H1 (cell line): ENCODE results near the gene HIVEP2. TPM values are rescaled to one million over a fixed set of nuclear protein-coding genes. Genes with fewer than 3 reads are reported as not detected.

ENCODE experiments used
- CTBP2 ChIP-seq: IDR thresholded peaks from 2 replicates; pipeline ENCODE4 v1.7.0; 2011; ENCODE audit warnings: borderline replicate concordance, mild to moderate bottlenecking, moderate library complexity, mixed read lengths, low read length; ENCODE audit not compliant: insufficient read depth, insufficient read length
- NANOG ChIP-seq: IDR thresholded peaks from 2 replicates; pipeline ENCODE4 v1.6.1; 2011; ENCODE audit warnings: low read length, low read depth, mild to moderate bottlenecking, inconsistent platforms; ENCODE audit not compliant: insufficient read depth, poor library complexity, severe bottlenecking
- PHF8 ChIP-seq: fragments of 200-600 bp; sonication (generic); conservative IDR thresholded peaks from 2 replicates; pipeline ENCODE4 v1.7.1; 2012; ENCODE audit warnings: low read depth, mild to moderate bottlenecking, inconsistent platforms, low read length, moderate library complexity
- POLR2AphosphoS5 ChIP-seq: IDR thresholded peaks from 2 replicates; pipeline ENCODE4 v1.6.1; 2011; ENCODE audit warnings: low read depth, low read length
- SIRT6 ChIP-seq: IDR thresholded peaks from one replicate; pipeline ENCODE4 v1.7.1; 2012; ENCODE audit warnings: low read length, inconsistent platforms
- TAF7 ChIP-seq: optimal IDR thresholded peaks from 2 replicates; pipeline ENCODE3; 2011; ENCODE audit warnings: low read depth, mild to moderate bottlenecking, inconsistent platforms, low read length, moderate library complexity, borderline replicate concordance
- polyA plus RNA-seq, 7 experiments: library from polyadenylated mRNA; depleted of rRNA in 3 of 7; stranded (reverse) in 5 of 7; unstranded in 2 of 7; fragments of >200 nt in 5 of 7; fragments of 200-250 nt in 2 of 7; gene quantifications; 1 replicate in 5 of 7; 2 replicates in 1 of 7; 4 replicates in 1 of 7; pipeline versions ENCODE4 v1.2.1 to v1.2.3, GENCODE V29; 2011 to 2013; ENCODE audit warnings: missing spikeins in 2 of 7, mixed read lengths in 2 of 7
- total RNA-seq: library from RNA; stranded (reverse); fragmentation: NEBNext Ultra II Directional; extraction: Animal tissue kit (Norgen Biotek cat#: 25700); gene quantifications from 2 replicates; pipeline ENCODE4 v1.2.1, GENCODE V29; 2021

HIVEP2 gene
- total and polyA plus RNA-seq, 2 of the 8 experiments (the other 6 are each of a cell fraction or from before 2014, with no cell fraction given), result 2.2 to 6.1 TPM

DNA sequence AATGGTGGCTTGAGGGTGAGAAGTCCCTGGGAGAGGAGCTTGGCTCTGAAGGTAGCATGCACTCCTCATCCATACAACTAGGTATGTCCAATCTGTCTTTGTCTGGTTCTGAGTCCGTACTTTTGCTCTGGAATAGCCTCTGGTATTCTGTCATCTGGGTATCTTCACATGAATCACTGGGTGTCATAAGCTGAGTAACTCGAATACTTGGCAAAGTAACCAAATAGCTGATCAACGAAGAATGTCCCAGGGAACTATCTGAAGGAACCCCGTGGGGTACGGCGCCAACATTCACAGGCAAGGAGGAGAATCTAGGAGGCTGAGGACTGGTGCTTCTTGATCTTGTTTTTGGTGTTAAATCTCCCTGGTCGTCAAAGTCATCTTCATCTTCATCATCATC, 184.8 kb downstream of the HIVEP2 start (continued):
- no peak for TF ChIP-seq NANOG
- no peak for TF ChIP-seq CTBP2
- no peak for TF ChIP-seq POLR2AphosphoS5
- no peak for TF ChIP-seq TAF7
- TF ChIP-seq SIRT6, result no peak
- no peak for TF ChIP-seq PHF8
- TF ChIP-seq, all 59 proteins: peak for 0
